Endothelial cell of umbilical vein (primary cell): ENCODE results near the gene SH3RF3.

Experiments
- CTCF ChIP-seq, 2 donors: IDR thresholded peaks; 1 replicate in 1 of 2; 2 replicates in 1 of 2; pipeline ENCODE4 v1.5.1; 2011; ENCODE audit warnings: low read length in 2 of 2, mild to moderate bottlenecking in 2 of 2, moderate library complexity in 2 of 2, control low read depth in 1 of 2, inconsistent platforms in 1 of 2, low read depth in 1 of 2; ENCODE audit not compliant: insufficient read depth in 1 of 2; ENCODE audit errors: extremely low read depth in 1 of 2
- EZH2 ChIP-seq: IDR thresholded peaks from 2 replicates; pipeline ENCODE4 v1.6.1; 2012; ENCODE audit warnings: borderline replicate concordance, low read depth, mild to moderate bottlenecking, moderate library complexity, low read length, inconsistent platforms; ENCODE audit not compliant: severe bottlenecking
- FOS ChIP-seq: IDR thresholded peaks from 2 replicates; pipeline ENCODE4 v1.6.1; 2011; ENCODE audit warnings: mild to moderate bottlenecking, low read length, moderate library complexity, borderline replicate concordance; ENCODE audit not compliant: insufficient read depth
- GATA2 ChIP-seq: IDR thresholded peaks from 2 replicates; pipeline ENCODE4 v1.7.0; 2011; ENCODE audit warnings: low read depth, mild to moderate bottlenecking, moderate library complexity, mixed read lengths, low read length; ENCODE audit not compliant: insufficient read length, insufficient read depth
- JUN ChIP-seq: IDR thresholded peaks from 2 replicates; pipeline ENCODE4 v1.6.1; 2011; ENCODE audit warnings: borderline replicate concordance, low read depth; ENCODE audit not compliant: insufficient read length, insufficient read depth
- MYC ChIP-seq: IDR thresholded peaks from one replicate; pipeline ENCODE4 v1.6.1; 2011; ENCODE audit warnings: mild to moderate bottlenecking, low read depth, low read length
- POLR2A ChIP-seq: IDR thresholded peaks from 2 replicates; pipeline ENCODE4 v1.6.1; 2012; ENCODE audit warnings: low read depth, mild to moderate bottlenecking, control low read depth, low read length
- POLR2AphosphoS5 ChIP-seq: IDR thresholded peaks from 2 replicates; pipeline ENCODE4 v1.6.1; 2012; ENCODE audit warnings: low read depth, mild to moderate bottlenecking, control low read depth, low read length, moderate library complexity; ENCODE audit not compliant: insufficient read depth
- TF ChIP-seq, protein P1 (sequence below): IDR thresholded peaks from 2 replicates; pipeline ENCODE4 v1.6.1; 2011; ENCODE audit not compliant: insufficient read depth, insufficient read length

DNA sequence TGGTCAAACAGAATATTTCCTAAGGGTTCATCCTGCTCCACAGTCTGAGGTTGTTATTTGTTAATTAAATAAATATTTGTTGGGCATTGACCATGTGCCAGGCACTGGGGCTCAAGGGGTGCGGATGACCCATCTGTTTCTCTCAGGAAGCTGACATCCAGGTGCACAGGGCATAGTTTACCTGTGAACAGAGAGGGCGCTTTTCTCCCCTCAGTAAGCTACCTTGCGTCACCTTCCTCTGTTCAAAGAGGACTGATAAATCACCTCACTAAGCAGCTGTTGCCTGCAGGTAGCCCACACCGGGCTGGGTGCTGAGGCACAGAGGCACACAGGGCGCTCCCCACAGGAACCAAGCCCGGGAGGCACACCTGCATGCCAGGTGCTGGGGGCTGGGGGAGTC, 41.6 kb downstream of the SH3RF3 start:
- TF ChIP-seq CTCF (IDR thresholded peaks at IDR 0.05; ENCODE audit: extremely low read depth in 1 of 2, insufficient read depth in 1 of 2, low read depth in 1 of 2, low read length in 2 of 2) (no peak), MYC (no peak), POLR2AphosphoS5 (no peak), EZH2 (no peak), POLR2A (no peak), JUN (no peak), GATA2 (no peak), FOS (no peak)
- TF ChIP-seq, protein P1, sequence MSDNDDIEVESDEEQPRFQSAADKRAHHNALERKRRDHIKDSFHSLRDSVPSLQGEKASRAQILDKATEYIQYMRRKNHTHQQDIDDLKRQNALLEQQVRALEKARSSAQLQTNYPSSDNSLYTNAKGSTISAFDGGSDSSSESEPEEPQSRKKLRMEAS, result no peak
